K562 (cell line): ENCODE measurements around the gene ANAPC16. TPM values are rescaled to one million over a fixed set of nuclear protein-coding genes. Genes with fewer than 3 reads are reported as not detected.

Experiments used
- ARID1B ChIP-seq: fragments of 450-650 bp; IDR thresholded peaks from 2 replicates; pipeline ENCODE4 v1.6.1; 2016; ENCODE audit warnings: antibody characterized with exemption, mild to moderate bottlenecking, inconsistent platforms
- BRCA1 ChIP-seq, 2 experiments: fragments of 450-650 bp in 1 of 2; sonication (generic) in 1 of 2; formaldehyde crosslinking in 1 of 2; IDR thresholded peaks; 2 replicates each; pipeline versions ENCODE4 v1.5.0 to v1.6.1; 2017 to 2020; ENCODE audit warnings: mild to moderate bottlenecking in 1 of 2, missing genetic modification reagents in 1 of 2
- ELK3 ChIP-seq: fragments of 450-650 bp; formaldehyde crosslinking; IDR thresholded peaks from 2 replicates; pipeline ENCODE4 v1.4.0; 2020; ENCODE audit warnings: mild to moderate bottlenecking
- ERF ChIP-seq: fragments of 450-650 bp; formaldehyde crosslinking; IDR thresholded peaks from 2 replicates; pipeline ENCODE4 v1.4.0; 2020; ENCODE audit warnings: mild to moderate bottlenecking, mixed read lengths
- ETS2 ChIP-seq: IDR thresholded peaks from 2 replicates; pipeline ENCODE4 v1.6.1; 2016; ENCODE audit warnings: borderline replicate concordance, missing genetic modification characterization, mild to moderate bottlenecking, moderate library complexity, missing compliant biosample characterization; ENCODE audit not compliant: poor library complexity, severe bottlenecking
- HLTF ChIP-seq: fragments of 450-650 bp; IDR thresholded peaks from 2 replicates; pipeline ENCODE4 v1.6.1; 2016
- HMG20B ChIP-seq: fragments of 250-450 bp; sonication (Bioruptor Pico); IDR thresholded peaks from 2 replicates; pipeline ENCODE4 v1.5.0; 2021; ENCODE audit warnings: mild to moderate bottlenecking
- KDM5B ChIP-seq: fragments of 200-600 bp; sonication (generic); IDR thresholded peaks from 2 replicates; pipeline ENCODE4 v1.6.1; 2012; ENCODE audit warnings: low read depth, mild to moderate bottlenecking, moderate library complexity, low read length, control low read depth, inconsistent platforms; ENCODE audit not compliant: insufficient replicate concordance
- MAZ ChIP-seq, 2 experiments: fragments of 450-650 bp in 1 of 2; sonication (generic) in 1 of 2; formaldehyde crosslinking; IDR thresholded peaks in 1 of 2; conservative IDR thresholded peaks in 1 of 2; 2 replicates each; pipeline versions ENCODE4 v1.4.0 to v1.5.0; 2020; ENCODE audit warnings: mild to moderate bottlenecking in 1 of 2, missing genetic modification reagents in 1 of 2
- NFIC ChIP-seq: fragments of 450-650 bp; IDR thresholded peaks from 2 replicates; pipeline ENCODE4 v1.6.1; 2017; ENCODE audit warnings: mild to moderate bottlenecking, inconsistent platforms
- NFXL1 ChIP-seq: fragments of 450-650 bp; formaldehyde crosslinking; IDR thresholded peaks from 2 replicates; pipeline ENCODE4 v1.4.0; 2021; ENCODE audit warnings: mild to moderate bottlenecking
- NR2F6 ChIP-seq: fragments of 450-650 bp; formaldehyde crosslinking; IDR thresholded peaks from 2 replicates; pipeline ENCODE4 v1.4.0; 2020; ENCODE audit warnings: mild to moderate bottlenecking
- PCBP2 ChIP-seq: fragments of 200-400 bp; formaldehyde crosslinking; IDR thresholded peaks from 2 replicates; pipeline ENCODE4 v1.6.1; 2018; ENCODE audit warnings: low read length, low read depth, mild to moderate bottlenecking, moderate library complexity; ENCODE audit not compliant: poor library complexity, severe bottlenecking
- PRPF4 ChIP-seq: fragments of 200-400 bp; formaldehyde crosslinking; IDR thresholded peaks from one replicate; pipeline ENCODE4 v1.6.1; 2017; ENCODE audit warnings: low read length, low read depth, mild to moderate bottlenecking; ENCODE audit not compliant: insufficient read depth, poor library complexity, severe bottlenecking
- SAFB2 ChIP-seq: fragments of 200-400 bp; formaldehyde crosslinking; IDR thresholded peaks from 2 replicates; pipeline ENCODE4 v1.6.1; 2018; ENCODE audit warnings: borderline replicate concordance, low read length, low read depth, moderate library complexity; ENCODE audit not compliant: severe bottlenecking
- SP2 ChIP-seq: IDR thresholded peaks from 2 replicates; pipeline ENCODE4 v1.6.1; 2011; ENCODE audit warnings: mild to moderate bottlenecking, low read depth, low read length, moderate library complexity; ENCODE audit not compliant: poor library complexity, severe bottlenecking; ENCODE audit errors: extremely low read depth
- TCFL5 ChIP-seq: fragments of 250-450 bp; sonication (Bioruptor Pico); conservative IDR thresholded peaks from 2 replicates; pipeline ENCODE4 v1.6.1; 2021; ENCODE audit warnings: mild to moderate bottlenecking, moderate library complexity, matching md5 sums
- THRA ChIP-seq: fragments of 450-650 bp; IDR thresholded peaks from 2 replicates; pipeline ENCODE4 v1.6.1; 2017; ENCODE audit warnings: mild to moderate bottlenecking, moderate library complexity
- ZBTB9 ChIP-seq: fragments of 450-650 bp; formaldehyde crosslinking; IDR thresholded peaks from 2 replicates; pipeline ENCODE4 v1.4.0; 2020; ENCODE audit warnings: mild to moderate bottlenecking, moderate library complexity
- ZEB2 ChIP-seq: fragments of 450-650 bp; IDR thresholded peaks from 2 replicates; pipeline ENCODE4 v1.6.1; 2016
- ZFP91 ChIP-seq: sonication (generic); formaldehyde crosslinking; IDR thresholded peaks from 2 replicates; pipeline ENCODE4 v1.8.0; 2022; ENCODE audit warnings: mild to moderate bottlenecking, missing genetic modification reagents
- ZNF253 ChIP-seq: fragments of 250-450 bp; sonication (Bioruptor Pico); conservative IDR thresholded peaks from 2 replicates; pipeline ENCODE4 v1.6.1; 2021; ENCODE audit warnings: mild to moderate bottlenecking
- ZNF436 ChIP-seq: fragments of 250-450, 450-650 bp; sonication (Bioruptor Pico); formaldehyde crosslinking; IDR thresholded peaks from 2 replicates; pipeline ENCODE4 v1.7.0; 2020; ENCODE audit warnings: mild to moderate bottlenecking
- ZNF79 ChIP-seq: fragments of 250-450 bp; sonication (Bioruptor Pico); IDR thresholded peaks from 2 replicates; pipeline ENCODE4 v1.4.0; 2020; ENCODE audit warnings: low read depth, mild to moderate bottlenecking, moderate library complexity
- polyA plus RNA-seq, 8 experiments: library from polyadenylated mRNA; depleted of rRNA in 4 of 8; stranded (reverse) in 5 of 8; unstranded in 3 of 8; fragments of >200 nt; fragmentation: Nextera tagmentation in 2 of 8; fragmentation: Illumina TruSeq in 1 of 8; extraction: Ambion mirVana in 2 of 8; extraction: Trizol in 1 of 8; gene quantifications; 2 replicates each; pipeline versions ENCODE4 v1.2.1 to v1.2.3, GENCODE V29; 2011 to 2014; ENCODE audit warnings: inconsistent platforms in 1 of 8, missing spikeins in 1 of 8
- total RNA-seq, 7 experiments: library from RNA; depleted of rRNA in 6 of 7; stranded (reverse); fragments of >200 nt in 6 of 7; fragmentation: Illumina TruSeq in 2 of 7; extraction: Trizol in 2 of 7; gene quantifications; 2 replicates each; pipeline versions ENCODE4 v1.2.1 to v1.2.3, GENCODE V29; 2011 to 2021; ENCODE audit warnings: low replicate concordance in 1 of 7

Gene ANAPC16
- total and polyA plus RNA-seq, 9 of the 15 experiments (the other 6 are each of a cell fraction or from before 2014, with no cell fraction given) = 42.6 to 208 (median 108) TPM

GRCh38 chr10:72171175-72171630 is 44.6 kb upstream of the ANAPC16 start (continued):
- no peak for TF ChIP-seq ETS2
- no peak for TF ChIP-seq NFXL1
- TF ChIP-seq ELK3 (CRISPR knock-in tag) = no peak
- no peak for TF ChIP-seq HMG20B (CRISPR knock-in tag)
- TF ChIP-seq ERF (CRISPR knock-in tag) = no peak
- TF ChIP-seq ZBTB9 (CRISPR knock-in tag) = peak; percentile 25; the same call in 1 of the 2 replicates
- TF ChIP-seq BRCA1 (IDR thresholded peaks at IDR 0.05) = no peak
- TF ChIP-seq BRCA1 (CRISPR knock-in tag; IDR thresholded peaks at IDR 0.05) = no peak
- no peak for TF ChIP-seq SP2
- no peak for TF ChIP-seq HLTF
- no peak for TF ChIP-seq PCBP2
- no peak for TF ChIP-seq NR2F6 (CRISPR knock-in tag)
- TF ChIP-seq NFIC = peak; percentile 17; the same call in 1 of the 2 replicates
- TF ChIP-seq TCFL5 (CRISPR knock-in tag) = no peak
- no peak for TF ChIP-seq ZNF253 (CRISPR knock-in tag)
- peak; percentile 68; the same call in 1 of the 2 replicates for TF ChIP-seq ZEB2
- TF ChIP-seq MAZ (CRISPR knock-in tag; conservative IDR thresholded peaks at IDR 0.05 in 1 of 2, IDR thresholded peaks at IDR 0.05 in 1 of 2) = no peak
- no peak for TF ChIP-seq PRPF4
- no peak for TF ChIP-seq ZNF436 (CRISPR knock-in tag)
- no peak for TF ChIP-seq SAFB2
- TF ChIP-seq KDM5B = no peak
- peak; percentile 52 for TF ChIP-seq ARID1B
- no peak for TF ChIP-seq THRA
- no peak for TF ChIP-seq ZNF79 (CRISPR knock-in tag)
- TF ChIP-seq ZFP91 (CRISPR knock-in tag) = no peak
